ENCODE data around the gene FRS2.

DNA sequence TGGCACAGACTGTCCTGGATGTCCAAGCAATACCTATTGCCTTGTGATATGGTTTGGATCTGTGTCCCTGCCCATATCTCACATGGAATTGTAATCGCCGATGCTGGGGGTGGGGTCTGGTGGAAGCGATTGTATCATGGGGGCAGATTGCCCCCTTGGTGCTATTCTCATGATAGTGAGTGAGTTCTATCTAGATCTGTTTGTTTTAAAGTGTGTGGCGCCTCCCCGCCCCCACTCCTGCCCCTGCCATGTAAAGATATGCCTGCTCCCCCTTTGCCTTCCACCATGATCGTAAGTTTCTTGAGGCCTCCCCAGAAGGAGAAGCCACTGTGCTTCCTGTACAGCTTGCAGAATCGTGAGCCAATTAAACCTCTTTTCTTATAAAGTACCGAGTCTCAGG lies 157.3 kb downstream of the FRS2 start:
- TF ChIP-seq CTCF (IDR thresholded peaks at IDR 0.05), result no peak
- no peak for TF ChIP-seq EP300 (IDR thresholded peaks at IDR 0.05)

Data from ovary (tissue), 3 donors.